ENCODE measurements around the gene SH3TC1. TPM values are rescaled to one million over a fixed set of nuclear protein-coding genes. Genes with fewer than 3 reads are reported as not detected.

Gene SH3TC1
- total and polyA plus RNA-seq, 2 donors from 2014 or later = 43.1 to 127 TPM

GRCh38 chr4:8251110-8251883 lies 52.2 kb downstream of the SH3TC1 start:
- TF ChIP-seq CTCF (IDR thresholded peaks at IDR 0.05; ENCODE audit: borderline replicate concordance, extremely low read depth, insufficient read depth) = no peak
- H3K36me3 ChIP-seq (ENCODE audit: control insufficient read depth in 2 of 3, insufficient read depth in 3 of 3, low read length in 3 of 3) = no peaks in the 10 kb centered on the region
- intact Hi-C loops (cut with DNase I) = no loop called here

GRCh38 chr4:8252301-8253173 lies 53.4 kb downstream of the SH3TC1 start:
- DNase-seq (peak in 1 of 5 donors; percentile 81), FAIRE-seq (no peak)
- no peak overlapping the region for H3K27ac ChIP-seq (ENCODE audit: low read depth in 2 of 2, low read length in 2 of 2)
- H3K9ac ChIP-seq (ENCODE audit: low read length in 3 of 3) = no peak overlapping the region
- H3K27me3 ChIP-seq (ENCODE audit: control insufficient read depth, insufficient read depth, low read length) = no peaks in the 10 kb centered on the region
- peaks cover 0 to 5% (median 3%) of the 10 kb centered on the region in 3 donors for H3K4me1 ChIP-seq (ENCODE audit: control insufficient read depth in 2 of 3, insufficient read depth in 2 of 3, low read depth in 1 of 3, low read length in 3 of 3)
- H3K4me3 ChIP-seq (ENCODE audit: low read length in 3 of 3) = no peak overlapping the region
- intact Hi-C loops (cut with DNase I) = no loop called here
- H3K36me3 ChIP-seq (ENCODE audit: control insufficient read depth in 2 of 3, insufficient read depth in 3 of 3, low read length in 3 of 3) = no peaks in the 10 kb centered on the region
- no peaks in the 10 kb centered on the region for H3K9me3 ChIP-seq (ENCODE audit: control insufficient read depth in 2 of 3, insufficient read depth in 1 of 3, low read length in 3 of 3)
- no peak for TF ChIP-seq CTCF (IDR thresholded peaks at IDR 0.05; ENCODE audit: borderline replicate concordance, extremely low read depth, insufficient read depth)

More at GRCh38 chr4:8251110-8251883, 52.2 kb downstream of the SH3TC1 start:
- DNase-seq (peak in 3 of 5 donors; percentile 20 to 48 (median 41)), FAIRE-seq (no peak)
- no peaks in the 10 kb centered on the region for H3K27me3 ChIP-seq (ENCODE audit: control insufficient read depth, insufficient read depth, low read length)
- no peak overlapping the region for H3K9ac ChIP-seq (ENCODE audit: low read length in 3 of 3)
- no peak overlapping the region for H3K27ac ChIP-seq (ENCODE audit: low read depth in 2 of 2, low read length in 2 of 2)
- H3K9me3 ChIP-seq (ENCODE audit: control insufficient read depth in 2 of 3, insufficient read depth in 1 of 3, low read length in 3 of 3) = no peaks in the 10 kb centered on the region
- no peak overlapping the region for H3K4me3 ChIP-seq (ENCODE audit: low read length in 3 of 3)
- peaks cover 0 to 5% (median 4%) of the 10 kb centered on the region in 3 donors for H3K4me1 ChIP-seq (ENCODE audit: control insufficient read depth in 2 of 3, insufficient read depth in 2 of 3, low read depth in 1 of 3, low read length in 3 of 3)

- no peak overlapping the region for H3K9ac ChIP-seq (ENCODE audit: low read length in 3 of 3)
- no peak overlapping the region for H3K27ac ChIP-seq (ENCODE audit: low read depth in 2 of 2, low read length in 2 of 2)
- H3K4me3 ChIP-seq (ENCODE audit: low read length in 3 of 3) = no peak overlapping the region
- intact Hi-C loops (cut with DNase I) = no loop called here
- no peak for FAIRE-seq
- TF ChIP-seq CTCF (IDR thresholded peaks at IDR 0.05; ENCODE audit: borderline replicate concordance, extremely low read depth, insufficient read depth) = no peak
- DNase-seq = no peak
- no peaks in the 10 kb centered on the region for H3K9me3 ChIP-seq (ENCODE audit: control insufficient read depth in 2 of 3, insufficient read depth in 1 of 3, low read length in 3 of 3)
- H3K36me3 ChIP-seq (ENCODE audit: control insufficient read depth in 2 of 3, insufficient read depth in 3 of 3, low read length in 3 of 3) = no peaks in the 10 kb centered on the region
- H3K27me3 ChIP-seq (ENCODE audit: control insufficient read depth, insufficient read depth, low read length) = no peaks in the 10 kb centered on the region
- peaks cover 0 to 2% (median 0%) of the 10 kb centered on the region in 3 donors for H3K4me1 ChIP-seq (ENCODE audit: control insufficient read depth in 2 of 3, insufficient read depth in 2 of 3, low read depth in 1 of 3, low read length in 3 of 3)
Observed at GRCh38 chr4:8254076-8254475, 55.0 kb downstream of the SH3TC1 start.
